ENCODE results near the gene IER5L.
A peak's percentile ranks its signal among the peaks of the same experiment; 100 is the strongest.

The IER5L gene

DNA sequence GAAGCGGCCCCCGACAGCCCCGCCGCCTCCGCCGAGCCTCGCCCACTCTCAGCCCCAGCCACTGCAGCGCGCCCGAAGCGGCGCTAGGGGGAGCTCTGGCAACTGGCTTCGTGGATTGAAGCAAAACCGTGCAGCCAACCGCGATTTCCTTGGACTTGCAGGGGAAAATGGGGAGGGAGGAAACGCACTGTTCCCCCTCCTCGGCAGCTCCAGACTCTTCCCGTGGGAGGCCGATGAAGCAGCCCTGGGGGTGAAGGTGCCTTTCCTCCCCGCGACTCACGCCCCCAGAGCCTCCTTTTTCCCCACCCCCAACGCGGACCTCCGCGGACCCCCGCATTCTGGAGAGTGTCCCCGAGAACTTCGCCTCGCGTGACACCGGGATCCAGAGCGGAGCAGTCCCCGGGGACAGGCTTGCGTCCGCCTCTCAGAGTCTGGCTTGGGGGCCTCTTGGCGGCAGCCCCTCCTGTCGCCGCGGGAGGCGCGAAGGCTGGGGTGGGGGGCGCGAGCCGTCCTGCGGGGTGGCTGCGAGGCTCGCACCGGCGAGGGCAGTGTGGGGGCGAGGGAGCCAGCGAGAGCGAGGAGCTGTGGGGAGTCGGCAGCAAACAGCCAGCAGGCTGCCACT lies 3.8 kb downstream of the IER5L start (continued):
- TF ChIP-seq IKZF3 (tag by site-specific recombination; IDR thresholded peaks at IDR 0.05) (peak; percentile 98), KLF16 (tag by site-specific recombination; IDR thresholded peaks at IDR 0.05) (peak; percentile 70)

DNA sequence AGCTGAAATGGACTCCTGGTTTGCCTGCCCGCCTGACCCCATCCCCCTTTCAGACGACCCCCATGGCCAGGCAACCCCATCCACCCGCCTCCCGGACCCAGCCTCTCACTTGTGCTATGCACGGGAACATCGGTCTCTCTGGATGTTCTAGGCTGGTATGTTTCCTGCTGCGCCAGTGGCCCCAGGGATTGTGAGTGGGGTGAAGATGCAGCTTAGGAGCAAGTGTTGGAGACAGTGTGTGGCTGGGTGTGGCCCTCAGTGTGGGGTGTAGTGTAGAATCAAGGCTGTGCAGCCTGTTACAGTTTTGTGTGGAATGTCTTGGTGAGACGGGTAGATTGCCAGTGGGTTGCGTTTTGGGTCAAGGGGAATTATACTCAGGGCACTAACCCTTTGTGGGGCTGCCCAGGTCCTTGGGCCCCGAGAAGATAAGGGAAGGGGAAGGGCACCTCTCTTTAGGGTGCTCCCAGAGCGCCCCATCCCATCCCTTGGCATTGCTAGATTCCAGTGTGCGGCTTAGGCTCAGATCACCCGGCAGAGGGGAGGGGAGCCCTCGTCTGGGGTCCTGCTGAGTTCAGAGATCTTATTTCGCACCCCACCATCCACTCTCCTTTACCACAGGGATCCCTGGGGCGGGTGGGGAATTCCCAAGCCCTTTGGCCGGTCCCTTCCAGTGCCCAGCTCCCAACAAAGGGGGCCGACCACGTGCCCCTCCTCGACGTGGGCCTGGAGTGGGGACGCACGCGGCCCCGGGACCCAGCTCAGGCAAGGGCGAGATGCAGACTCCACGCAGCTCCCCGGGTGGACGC lies 4.6 kb downstream of the IER5L start:
- POLR2A ChIA-PET, result interaction anchor here (1.1 to 4.0 kb wide), 9 partner anchors 24 to 452 kb away, joined by 4 to 42 read pairs (median 7); partner anchors contain the start of gene NTMT1
- peaks cover 7% of the 10 kb centered on the region for H3K4me1 ChIP-seq (ENCODE audit: control insufficient read depth, insufficient read depth, low read length)
- peak overlapping the region; percentile 26 for H3K4me3 ChIP-seq (ENCODE audit: low read depth, low read length)
- CTCF ChIA-PET, result interaction anchor here (0.6 to 8.6 kb wide), 40 partner anchors 9 to 538 kb away, joined by 3 to 104 read pairs (median 4); partner anchors contain the start of genes C9orf50 and PTPA
- H3K27ac ChIP-seq (ENCODE audit: extremely low read depth, low read depth, low read length), result no peak overlapping the region; the same call in 1 of the 2 replicates
- H3K9me3 ChIP-seq (ENCODE audit: control insufficient read depth, insufficient read depth, low read depth, low read length), result no peaks in the 10 kb centered on the region
- no peaks in the 10 kb centered on the region for H3K36me3 ChIP-seq (ENCODE audit: control insufficient read depth in 2 of 2, insufficient read depth in 1 of 2, low read length in 2 of 2)
- TF ChIP-seq, protein P1, sequence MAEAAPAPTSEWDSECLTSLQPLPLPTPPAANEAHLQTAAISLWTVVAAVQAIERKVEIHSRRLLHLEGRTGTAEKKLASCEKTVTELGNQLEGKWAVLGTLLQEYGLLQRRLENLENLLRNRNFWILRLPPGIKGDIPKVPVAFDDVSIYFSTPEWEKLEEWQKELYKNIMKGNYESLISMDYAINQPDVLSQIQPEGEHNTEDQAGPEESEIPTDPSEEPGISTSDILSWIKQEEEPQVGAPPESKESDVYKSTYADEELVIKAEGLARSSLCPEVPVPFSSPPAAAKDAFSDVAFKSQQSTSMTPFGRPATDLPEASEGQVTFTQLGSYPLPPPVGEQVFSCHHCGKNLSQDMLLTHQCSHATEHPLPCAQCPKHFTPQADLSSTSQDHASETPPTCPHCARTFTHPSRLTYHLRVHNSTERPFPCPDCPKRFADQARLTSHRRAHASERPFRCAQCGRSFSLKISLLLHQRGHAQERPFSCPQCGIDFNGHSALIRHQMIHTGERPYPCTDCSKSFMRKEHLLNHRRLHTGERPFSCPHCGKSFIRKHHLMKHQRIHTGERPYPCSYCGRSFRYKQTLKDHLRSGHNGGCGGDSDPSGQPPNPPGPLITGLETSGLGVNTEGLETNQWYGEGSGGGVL (tag by site-specific recombination; IDR thresholded peaks at IDR 0.05), result no peak
- TF ChIP-seq OSR2 (tag by site-specific recombination; IDR thresholded peaks at IDR 0.05), result no peak
- TF ChIP-seq, protein P2, sequence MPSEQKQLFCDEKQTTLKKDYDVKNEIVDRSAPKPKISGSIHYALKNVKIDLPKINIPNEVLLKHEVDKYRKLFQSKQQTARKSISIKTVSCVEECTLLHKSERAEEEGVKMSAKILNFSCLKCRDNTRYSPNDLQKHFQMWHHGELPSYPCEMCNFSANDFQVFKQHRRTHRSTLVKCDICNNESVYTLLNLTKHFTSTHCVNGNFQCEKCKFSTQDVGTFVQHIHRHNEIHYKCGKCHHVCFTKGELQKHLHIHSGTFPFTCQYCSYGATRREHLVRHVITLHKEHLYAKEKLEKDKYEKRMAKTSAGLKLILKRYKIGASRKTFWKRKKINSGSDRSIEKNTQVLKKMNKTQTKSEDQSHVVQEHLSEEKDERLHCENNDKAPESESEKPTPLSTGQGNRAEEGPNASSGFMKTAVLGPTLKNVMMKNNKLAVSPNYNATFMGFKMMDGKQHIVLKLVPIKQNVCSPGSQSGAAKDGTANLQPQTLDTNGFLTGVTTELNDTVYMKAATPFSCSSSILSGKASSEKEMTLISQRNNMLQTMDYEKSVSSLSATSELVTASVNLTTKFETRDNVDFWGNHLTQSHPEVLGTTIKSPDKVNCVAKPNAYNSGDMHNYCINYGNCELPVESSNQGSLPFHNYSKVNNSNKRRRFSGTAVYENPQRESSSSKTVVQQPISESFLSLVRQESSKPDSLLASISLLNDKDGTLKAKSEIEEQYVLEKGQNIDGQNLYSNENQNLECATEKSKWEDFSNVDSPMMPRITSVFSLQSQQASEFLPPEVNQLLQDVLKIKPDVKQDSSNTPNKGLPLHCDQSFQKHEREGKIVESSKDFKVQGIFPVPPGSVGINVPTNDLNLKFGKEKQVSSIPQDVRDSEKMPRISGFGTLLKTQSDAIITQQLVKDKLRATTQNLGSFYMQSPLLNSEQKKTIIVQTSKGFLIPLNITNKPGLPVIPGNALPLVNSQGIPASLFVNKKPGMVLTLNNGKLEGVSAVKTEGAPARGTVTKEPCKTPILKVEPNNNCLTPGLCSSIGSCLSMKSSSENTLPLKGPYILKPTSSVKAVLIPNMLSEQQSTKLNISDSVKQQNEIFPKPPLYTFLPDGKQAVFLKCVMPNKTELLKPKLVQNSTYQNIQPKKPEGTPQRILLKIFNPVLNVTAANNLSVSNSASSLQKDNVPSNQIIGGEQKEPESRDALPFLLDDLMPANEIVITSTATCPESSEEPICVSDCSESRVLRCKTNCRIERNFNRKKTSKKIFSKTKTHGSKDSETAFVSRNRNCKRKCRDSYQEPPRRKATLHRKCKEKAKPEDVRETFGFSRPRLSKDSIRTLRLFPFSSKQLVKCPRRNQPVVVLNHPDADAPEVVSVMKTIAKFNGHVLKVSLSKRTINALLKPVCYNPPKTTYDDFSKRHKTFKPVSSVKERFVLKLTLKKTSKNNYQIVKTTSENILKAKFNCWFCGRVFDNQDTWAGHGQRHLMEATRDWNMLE (tag by site-specific recombination; conservative IDR thresholded peaks at IDR 0.05; ENCODE audit: low read depth), result no peak
- TF ChIP-seq ZIC2 (tag by site-specific recombination; IDR thresholded peaks at IDR 0.05), result no peak; the same call in 1 of the 2 replicates
- TF ChIP-seq ZNF585B (tag by site-specific recombination; IDR thresholded peaks at IDR 0.05), result no peak
- no peak for TF ChIP-seq ZNF664 (tag by site-specific recombination; IDR thresholded peaks at IDR 0.05)
- no peak for TF ChIP-seq MYNN (tag by site-specific recombination; IDR thresholded peaks at IDR 0.05; ENCODE audit: borderline replicate concordance)
- TF ChIP-seq, protein P3, sequence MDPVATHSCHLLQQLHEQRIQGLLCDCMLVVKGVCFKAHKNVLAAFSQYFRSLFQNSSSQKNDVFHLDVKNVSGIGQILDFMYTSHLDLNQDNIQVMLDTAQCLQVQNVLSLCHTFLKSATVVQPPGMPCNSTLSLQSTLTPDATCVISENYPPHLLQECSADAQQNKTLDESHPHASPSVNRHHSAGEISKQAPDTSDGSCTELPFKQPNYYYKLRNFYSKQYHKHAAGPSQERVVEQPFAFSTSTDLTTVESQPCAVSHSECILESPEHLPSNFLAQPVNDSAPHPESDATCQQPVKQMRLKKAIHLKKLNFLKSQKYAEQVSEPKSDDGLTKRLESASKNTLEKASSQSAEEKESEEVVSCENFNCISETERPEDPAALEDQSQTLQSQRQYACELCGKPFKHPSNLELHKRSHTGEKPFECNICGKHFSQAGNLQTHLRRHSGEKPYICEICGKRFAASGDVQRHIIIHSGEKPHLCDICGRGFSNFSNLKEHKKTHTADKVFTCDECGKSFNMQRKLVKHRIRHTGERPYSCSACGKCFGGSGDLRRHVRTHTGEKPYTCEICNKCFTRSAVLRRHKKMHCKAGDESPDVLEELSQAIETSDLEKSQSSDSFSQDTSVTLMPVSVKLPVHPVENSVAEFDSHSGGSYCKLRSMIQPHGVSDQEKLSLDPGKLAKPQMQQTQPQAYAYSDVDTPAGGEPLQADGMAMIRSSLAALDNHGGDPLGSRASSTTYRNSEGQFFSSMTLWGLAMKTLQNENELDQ (tag by site-specific recombination; IDR thresholded peaks at IDR 0.05; ENCODE audit: low read depth), result no peak
- no peak for TF ChIP-seq HOXA7 (CRISPR knock-in tag; IDR thresholded peaks at IDR 0.05; ENCODE audit: borderline replicate concordance)
- TF ChIP-seq REPIN1 (tag by site-specific recombination; IDR thresholded peaks at IDR 0.05; ENCODE audit: low read depth), result no peak
- TF ChIP-seq ZNF114 (tag by site-specific recombination; IDR thresholded peaks at IDR 0.05), result no peak
- no peak for TF ChIP-seq YY2 (tag by site-specific recombination; IDR thresholded peaks at IDR 0.05)
- no peak for TF ChIP-seq YY1 (tag by site-specific recombination; IDR thresholded peaks at IDR 0.05)
- TF ChIP-seq ZNF132 (tag by site-specific recombination; IDR thresholded peaks at IDR 0.05; ENCODE audit: borderline replicate concordance), result no peak
- TF ChIP-seq, protein P4, sequence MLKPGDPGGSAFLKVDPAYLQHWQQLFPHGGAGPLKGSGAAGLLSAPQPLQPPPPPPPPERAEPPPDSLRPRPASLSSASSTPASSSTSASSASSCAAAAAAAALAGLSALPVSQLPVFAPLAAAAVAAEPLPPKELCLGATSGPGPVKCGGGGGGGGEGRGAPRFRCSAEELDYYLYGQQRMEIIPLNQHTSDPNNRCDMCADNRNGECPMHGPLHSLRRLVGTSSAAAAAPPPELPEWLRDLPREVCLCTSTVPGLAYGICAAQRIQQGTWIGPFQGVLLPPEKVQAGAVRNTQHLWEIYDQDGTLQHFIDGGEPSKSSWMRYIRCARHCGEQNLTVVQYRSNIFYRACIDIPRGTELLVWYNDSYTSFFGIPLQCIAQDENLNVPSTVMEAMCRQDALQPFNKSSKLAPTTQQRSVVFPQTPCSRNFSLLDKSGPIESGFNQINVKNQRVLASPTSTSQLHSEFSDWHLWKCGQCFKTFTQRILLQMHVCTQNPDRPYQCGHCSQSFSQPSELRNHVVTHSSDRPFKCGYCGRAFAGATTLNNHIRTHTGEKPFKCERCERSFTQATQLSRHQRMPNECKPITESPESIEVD (tag by site-specific recombination; IDR thresholded peaks at IDR 0.05), result no peak
- no peak for TF ChIP-seq ZNF776 (tag by site-specific recombination; IDR thresholded peaks at IDR 0.05; ENCODE audit: borderline replicate concordance)
- no peak for TF ChIP-seq ZNF837 (tag by site-specific recombination; IDR thresholded peaks at IDR 0.05)
- TF ChIP-seq ZNF621 (tag by site-specific recombination; IDR thresholded peaks at IDR 0.05), result no peak
- TF ChIP-seq, protein P5, sequence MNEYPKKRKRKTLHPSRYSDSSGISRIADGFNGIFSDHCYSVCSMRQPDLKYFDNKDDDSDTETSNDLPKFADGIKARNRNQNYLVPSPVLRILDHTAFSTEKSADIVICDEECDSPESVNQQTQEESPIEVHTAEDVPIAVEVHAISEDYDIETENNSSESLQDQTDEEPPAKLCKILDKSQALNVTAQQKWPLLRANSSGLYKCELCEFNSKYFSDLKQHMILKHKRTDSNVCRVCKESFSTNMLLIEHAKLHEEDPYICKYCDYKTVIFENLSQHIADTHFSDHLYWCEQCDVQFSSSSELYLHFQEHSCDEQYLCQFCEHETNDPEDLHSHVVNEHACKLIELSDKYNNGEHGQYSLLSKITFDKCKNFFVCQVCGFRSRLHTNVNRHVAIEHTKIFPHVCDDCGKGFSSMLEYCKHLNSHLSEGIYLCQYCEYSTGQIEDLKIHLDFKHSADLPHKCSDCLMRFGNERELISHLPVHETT (tag by site-specific recombination; IDR thresholded peaks at IDR 0.05), result no peak
